Measurements from ENCODE around the gene IGSF9B. TPM values are rescaled to one million over a fixed set of nuclear protein-coding genes. Genes with fewer than 3 reads are reported as not detected.

Gene IGSF9B
- total RNA-seq, 2 donors from 2014 or later, result 1.6 to 3.3 TPM

DNA sequence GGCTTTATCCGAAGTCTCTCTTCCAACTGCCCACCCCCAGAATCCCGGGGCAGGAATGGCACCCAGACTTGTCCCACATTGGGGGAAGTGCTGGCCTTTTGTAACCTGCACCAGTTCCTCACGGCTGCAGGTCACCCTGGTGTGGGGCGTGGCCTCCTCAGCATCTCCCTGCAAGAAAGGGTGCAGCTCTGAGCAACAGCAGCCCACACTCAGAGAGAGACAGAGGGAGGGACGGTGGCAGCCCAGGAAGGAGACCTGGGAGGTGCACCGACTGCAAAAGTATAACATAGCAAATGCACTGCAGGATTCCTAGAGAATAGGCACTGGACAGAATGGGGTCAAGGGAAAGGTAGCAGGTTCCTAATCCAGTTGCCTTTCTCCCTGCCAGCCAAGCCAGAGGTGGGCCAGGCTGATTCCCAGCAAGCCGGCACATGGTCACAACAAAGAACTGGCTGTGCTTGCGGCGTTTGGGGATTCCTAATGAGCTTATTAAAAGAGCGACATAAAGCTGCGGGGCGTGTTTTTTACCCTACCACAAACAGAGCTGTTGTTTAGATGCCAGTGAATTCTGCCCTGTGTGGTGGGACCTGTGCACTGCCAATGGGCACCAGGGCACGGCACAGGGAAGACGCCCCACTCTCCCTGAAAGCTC, 18.2 kb upstream of the IGSF9B start:
- Histone ChIP-seq H3K36me3 (replicated peaks in 1 of 2; ENCODE audit: insufficient read depth in 1 of 2, low read depth in 2 of 2) (no peaks in the 10 kb centered on the region), H3K27ac (no peak overlapping the region), H3K4me1 (no peaks in the 10 kb centered on the region), H3K27me3 (no peaks in the 10 kb centered on the region), H3K4me3 (no peak overlapping the region), H3K9me3 (no peaks in the 10 kb centered on the region)
- ATAC-seq, result no peak
- 43 to 55% methylated on average over 9 to 14 of the region's 14 CpGs for WGBS, 2 donors
- no peak for DNase-seq
- TF ChIP-seq POLR2A (IDR thresholded peaks at IDR 0.05), result no peak
- TF ChIP-seq, protein P1, sequence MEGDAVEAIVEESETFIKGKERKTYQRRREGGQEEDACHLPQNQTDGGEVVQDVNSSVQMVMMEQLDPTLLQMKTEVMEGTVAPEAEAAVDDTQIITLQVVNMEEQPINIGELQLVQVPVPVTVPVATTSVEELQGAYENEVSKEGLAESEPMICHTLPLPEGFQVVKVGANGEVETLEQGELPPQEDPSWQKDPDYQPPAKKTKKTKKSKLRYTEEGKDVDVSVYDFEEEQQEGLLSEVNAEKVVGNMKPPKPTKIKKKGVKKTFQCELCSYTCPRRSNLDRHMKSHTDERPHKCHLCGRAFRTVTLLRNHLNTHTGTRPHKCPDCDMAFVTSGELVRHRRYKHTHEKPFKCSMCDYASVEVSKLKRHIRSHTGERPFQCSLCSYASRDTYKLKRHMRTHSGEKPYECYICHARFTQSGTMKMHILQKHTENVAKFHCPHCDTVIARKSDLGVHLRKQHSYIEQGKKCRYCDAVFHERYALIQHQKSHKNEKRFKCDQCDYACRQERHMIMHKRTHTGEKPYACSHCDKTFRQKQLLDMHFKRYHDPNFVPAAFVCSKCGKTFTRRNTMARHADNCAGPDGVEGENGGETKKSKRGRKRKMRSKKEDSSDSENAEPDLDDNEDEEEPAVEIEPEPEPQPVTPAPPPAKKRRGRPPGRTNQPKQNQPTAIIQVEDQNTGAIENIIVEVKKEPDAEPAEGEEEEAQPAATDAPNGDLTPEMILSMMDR (IDR thresholded peaks at IDR 0.05), result no peak
- intact Hi-C loops (cut with DNase I), result loop anchor here (5.0 kb wide), 1 partner anchor 47 kb away; no protein-coding TSS in a partner anchor

- no peak for TF ChIP-seq POLR2A (IDR thresholded peaks at IDR 0.05)
- TF ChIP-seq, protein P1 (IDR thresholded peaks at IDR 0.05), result no peak
- H3K4me3 ChIP-seq, result no peak overlapping the region
- H3K36me3 ChIP-seq (replicated peaks in 1 of 2; ENCODE audit: insufficient read depth in 1 of 2, low read depth in 2 of 2), result no peaks in the 10 kb centered on the region
- ATAC-seq (no peak), DNase-seq (no peak)
- H3K4me1 ChIP-seq, result no peaks in the 10 kb centered on the region
- intact Hi-C loops (cut with DNase I), result loop anchor here (5.0 kb wide), 1 partner anchor 50 kb away; no protein-coding TSS in a partner anchor
- WGBS, 2 donors, result 47 to 74% methylated on average over 3 to 11 of the region's 11 CpGs
- no peaks in the 10 kb centered on the region for H3K9me3 ChIP-seq
- peaks cover 0 to 6% of the 10 kb centered on the region in 2 donors for H3K27me3 ChIP-seq
- no peak overlapping the region for H3K27ac ChIP-seq
Observed at GRCh38 chr11:133971881-133972280, 15.1 kb upstream of the IGSF9B start.

DNA sequence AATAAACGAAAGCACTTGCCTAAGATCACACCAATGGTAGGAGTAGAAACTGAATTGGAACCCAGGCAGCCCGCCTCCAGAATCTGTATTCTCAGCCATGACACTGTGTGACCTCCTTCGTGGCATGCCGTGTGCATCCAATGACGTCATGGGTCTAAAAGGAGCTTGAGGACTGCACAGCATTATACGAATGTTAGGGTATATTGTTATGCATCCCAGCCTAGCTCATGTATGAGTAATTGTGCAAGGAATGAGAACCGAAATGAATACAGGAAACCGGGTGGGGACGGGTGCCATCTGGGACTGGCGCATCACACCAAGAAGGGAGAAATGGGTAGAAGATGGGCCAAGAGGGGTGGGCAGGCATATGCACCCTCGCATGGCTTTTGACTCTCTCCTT, 12.3 kb upstream of the IGSF9B start:
- no peak for TF ChIP-seq POLR2A (IDR thresholded peaks at IDR 0.05)
- TF ChIP-seq, protein P1 (IDR thresholded peaks at IDR 0.05), result no peak
- no peak for ATAC-seq
- intact Hi-C loops (cut with DNase I), result no loop called here

GRCh38 chr11:133968300-133968699, 11.5 kb upstream of the IGSF9B start:
- Histone ChIP-seq H3K4me1 (no peaks in the 10 kb centered on the region), H3K36me3 (replicated peaks in 1 of 2; ENCODE audit: insufficient read depth in 1 of 2, low read depth in 2 of 2) (no peaks in the 10 kb centered on the region), H3K27ac (no peak overlapping the region), H3K9me3 (no peaks in the 10 kb centered on the region), H3K4me3 (no peak overlapping the region), H3K27me3 (peaks cover 0 to 6% of the 10 kb centered on the region in 2 donors)
- 31 to 36% methylated on average over 6 of the region's 6 CpGs for WGBS, 2 donors
- intact Hi-C loops (cut with DNase I), result no loop called here
- ATAC-seq (no peak), DNase-seq (no peak)
- TF ChIP-seq, protein P1 (IDR thresholded peaks at IDR 0.05), result no peak
- no peak for TF ChIP-seq POLR2A (IDR thresholded peaks at IDR 0.05)

More for the DNA sequence above, 12.3 kb upstream of the IGSF9B start:
- DNase-seq, result no peak
- H3K4me1 ChIP-seq, result no peaks in the 10 kb centered on the region
- 59 to 64% methylated on average over 11 of the region's 11 CpGs for WGBS, 2 donors
- no peaks in the 10 kb centered on the region for H3K9me3 ChIP-seq
- H3K27ac ChIP-seq, result no peak overlapping the region
- H3K27me3 ChIP-seq, result peaks cover 0 to 6% of the 10 kb centered on the region in 2 donors
- no peak overlapping the region for H3K4me3 ChIP-seq
- no peaks in the 10 kb centered on the region for H3K36me3 ChIP-seq (replicated peaks in 1 of 2; ENCODE audit: insufficient read depth in 1 of 2, low read depth in 2 of 2)

Measured in body of pancreas (tissue), 4 donors.